ENCODE measurements around the gene SMPDL3B. TPM values are rescaled to one million over a fixed set of nuclear protein-coding genes. Genes with fewer than 3 reads are reported as not detected.

The SMPDL3B gene
- total RNA-seq, 1 experiment from 2014 or later: 51.3 TPM

GRCh38 chr1:27956761-27957160, 22.0 kb downstream of the SMPDL3B start:
- H2BK15ac ChIP-seq (ENCODE audit: low read depth, low read length): no peak overlapping the region
- no peak for TF ChIP-seq CTCF (conservative IDR thresholded peaks at IDR 0.05)
- no peak overlapping the region for H3T11ph ChIP-seq (ENCODE audit: low read length)
- no peak overlapping the region for H3K4me2 ChIP-seq (ENCODE audit: insufficient read depth, insufficient read length, low read length)
- no peak overlapping the region for H4K8ac ChIP-seq (replicated peaks; ENCODE audit: insufficient read length, low read depth, low read length)
- H3K9ac ChIP-seq (ENCODE audit: extremely low read depth, insufficient read length, low read length): no peak overlapping the region
- H3K79me1 ChIP-seq (ENCODE audit: insufficient read depth, low read depth, low read length, poor library complexity, severe bottlenecking): no peaks in the 10 kb centered on the region
- no peak overlapping the region for H2AK5ac ChIP-seq (ENCODE audit: insufficient read length, low read length)
- H3K14ac ChIP-seq (ENCODE audit: insufficient read depth, low read length): no peak overlapping the region
- peak overlapping the region in 1 of 3 experiments; percentile 85; a peak in 1 of 7 replicates for H3K27ac Mint-ChIP-seq
- no peak overlapping the region for H3K23ac ChIP-seq (ENCODE audit: insufficient read length, low read depth, low read length)
- H3K56ac ChIP-seq (ENCODE audit: insufficient read length, low read depth, low read length): no peak overlapping the region
- no peak overlapping the region for H3K4me3 Mint-ChIP-seq
- no peak overlapping the region for H3K4ac ChIP-seq (ENCODE audit: low read depth, low read length)
- H3K9me3 ChIP-seq (ENCODE audit: control insufficient read depth, low read depth, low read length): no peaks in the 10 kb centered on the region
- no peak overlapping the region for H2AFZ ChIP-seq (ENCODE audit: low read length)
- no peak overlapping the region for H2BK20ac ChIP-seq (ENCODE audit: low read depth, low read length, poor library complexity, severe bottlenecking)
- no CpG with 5 or more reads among the region's 6 CpGs for WGBS (ENCODE audit: extremely low coverage, insufficient read length, low lambda C conversion rate)
- H3K27ac ChIP-seq (ENCODE audit: insufficient read length, low read depth, low read length): no peak overlapping the region
- peaks cover 14 to 22% of the 10 kb centered on the region in 2 experiments for H3K4me1 Mint-ChIP-seq
- no peak for DNase-seq
- H2BK5ac ChIP-seq (ENCODE audit: insufficient read length, low read length): no peak overlapping the region
- no peaks in the 10 kb centered on the region for H3K27me3 Mint-ChIP-seq (ENCODE audit: low read depth)
- no peaks in the 10 kb centered on the region; the same call in 1 of the 2 replicates for H3K4me1 ChIP-seq (ENCODE audit: insufficient read depth, low read length)
- H4K91ac ChIP-seq (ENCODE audit: insufficient read length, low read depth, low read length): no peak overlapping the region
- no peaks in the 10 kb centered on the region for H3K27me3 ChIP-seq (ENCODE audit: insufficient read depth, low read length)
- no peaks in the 10 kb centered on the region for H4K20me1 ChIP-seq (ENCODE audit: control insufficient read depth, insufficient read depth, insufficient read length)
- H3K23me2 ChIP-seq (ENCODE audit: insufficient read length, low read depth, low read length, poor library complexity, severe bottlenecking): peaks cover 4% of the 10 kb centered on the region
- H3K36me3 Mint-ChIP-seq (ENCODE audit: insufficient read depth in 1 of 3, low read depth in 3 of 3): peaks cover 18 to 66% (median 61%) of the 10 kb centered on the region in 3 experiments; a peak in 5 of 7 replicates
- no peak overlapping the region for H2BK120ac ChIP-seq (ENCODE audit: low read depth, low read length, poor library complexity, severe bottlenecking)
- H3K79me2 ChIP-seq (ENCODE audit: insufficient read depth, low read length): no peaks in the 10 kb centered on the region
- H2BK12ac ChIP-seq (ENCODE audit: insufficient read length, low read depth, low read length): no peak overlapping the region
- no peak overlapping the region for H3K18ac ChIP-seq (ENCODE audit: insufficient read length, low read depth, low read length)
- no peak overlapping the region for H4K5ac ChIP-seq (ENCODE audit: insufficient read length, low read depth, low read length)
- no peaks in the 10 kb centered on the region; a peak in 1 of 5 replicates for H3K9me3 Mint-ChIP-seq
